Measurements from ENCODE around the gene SPTBN5. TPM values are rescaled to one million over a fixed set of nuclear protein-coding genes. Genes with fewer than 3 reads are reported as not detected.

The SPTBN5 gene
- total and polyA plus RNA-seq, 2 donors (not counting 1 experiment from before 2014, with no cell fraction given), result 0.55 to 1.4 TPM

DNA sequence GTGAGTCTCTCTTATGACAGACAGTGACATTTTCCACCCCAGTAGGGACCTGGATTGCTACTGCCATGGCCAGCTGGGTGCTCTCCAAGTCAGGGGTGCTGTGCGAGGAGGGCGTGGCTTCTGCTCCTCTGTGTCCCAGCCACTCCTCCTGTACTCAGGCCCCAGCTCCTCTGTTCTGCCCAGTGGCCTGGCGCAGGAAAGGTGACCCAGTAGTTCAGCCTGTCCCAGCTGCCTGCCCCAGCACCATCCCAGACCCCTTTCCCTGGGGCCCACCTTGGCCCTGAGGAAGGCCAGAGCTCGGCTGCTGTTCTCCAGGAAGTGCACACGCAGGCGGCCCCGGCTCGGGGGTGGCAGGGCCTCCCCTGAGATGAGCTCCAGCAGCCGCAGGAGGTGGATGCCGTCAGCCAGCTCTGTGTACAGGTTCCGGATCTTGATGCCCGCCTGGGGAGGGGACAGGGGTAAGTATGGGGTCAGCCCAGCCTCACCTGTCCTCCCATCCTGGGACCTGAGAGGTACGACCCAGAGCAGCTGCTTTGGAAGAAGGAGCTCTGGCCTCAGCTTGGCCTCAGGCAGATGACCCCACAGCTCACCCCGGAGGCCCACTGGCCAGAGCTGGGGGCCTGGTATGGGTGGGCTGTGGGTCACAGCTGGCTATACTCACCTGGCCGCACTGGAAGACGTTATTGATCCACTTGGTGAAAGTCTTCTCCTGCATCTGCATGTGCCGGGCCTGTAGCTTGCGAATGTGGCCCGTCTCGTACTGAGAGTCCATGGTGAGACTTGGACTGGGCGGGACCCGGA, 1.0 kb downstream of the SPTBN5 start:
- Histone ChIP-seq H3K9ac (ENCODE audit: low read length) (peak overlapping the region; percentile 49), H3K79me2 (ENCODE audit: control insufficient read depth, insufficient read depth, low read length) (peaks cover 4% of the 10 kb centered on the region), H3K27me3 (replicated peaks in 1 of 4; ENCODE audit: control extremely low read depth in 1 of 4, control insufficient read depth in 3 of 4, insufficient read depth in 4 of 4, low read length in 3 of 4) (no peaks in the 10 kb centered on the region), H2AFZ (ENCODE audit: insufficient read depth, low read depth, low read length, poor library complexity, severe bottlenecking) (peak overlapping the region; percentile 75), H3K9me3 (ENCODE audit: control extremely low read depth in 1 of 3, control insufficient read depth in 2 of 3, insufficient read depth in 1 of 3, low read length in 2 of 3) (peaks cover 0 to 20% (median 2%) of the 10 kb centered on the region in 3 donors), H3K36me3 (replicated peaks in 1 of 2; ENCODE audit: control extremely low read depth in 1 of 2, control insufficient read depth in 1 of 2, extremely low read depth in 1 of 2, insufficient read depth in 2 of 2, low read length in 1 of 2) (peaks cover 0 to 2% of the 10 kb centered on the region in 2 experiments), H3K4me2 (replicated peaks; ENCODE audit: low read depth, low read length, poor library complexity, severe bottlenecking) (peak overlapping the region; percentile 77), H3K4me3 (ENCODE audit: control extremely low read depth in 1 of 5, extremely low read depth in 1 of 5, insufficient read depth in 1 of 5, low read depth in 2 of 5, low read length in 4 of 5) (peak overlapping the region in 2 of 5 experiments; percentile 21 to 23), H3K4me1 (ENCODE audit: control insufficient read depth in 2 of 2, insufficient read depth in 2 of 2, low read length in 2 of 2) (peaks cover 52 to 60% of the 10 kb centered on the region in 2 donors), H3K27ac (ENCODE audit: low read length in 2 of 2) (peak overlapping the region in 1 of 2 donors; percentile 43), H4K20me1 (ENCODE audit: control insufficient read depth, insufficient read depth, low read length, poor library complexity, severe bottlenecking) (no peaks in the 10 kb centered on the region)
- peak overlapping the region; percentile 73 for H3K4me3 Mint-ChIP-seq
- H3K9me3 Mint-ChIP-seq (ENCODE audit: insufficient read depth), result no peaks in the 10 kb centered on the region
- ATAC-seq (ENCODE audit: low read depth), result peak; percentile 22
- ChIA-PET POLR2A (interaction anchor here (1.1 to 1.3 kb wide), 2 partner anchors 83 to 233 kb away, joined by 4 to 6 read pairs; partner anchors contain the start of gene MGA), CTCF (interaction anchor here (0.6 to 11.0 kb wide), 8 partner anchors 10 to 204 kb away, joined by 3 to 81 read pairs (median 4); no protein-coding TSS in a partner anchor)
- intact Hi-C loops (cut with micrococcal nuclease), result loop anchor here (10.0 kb wide), 1 partner anchor 988 kb away; no protein-coding TSS in a partner anchor
- TF ChIP-seq, protein P1, sequence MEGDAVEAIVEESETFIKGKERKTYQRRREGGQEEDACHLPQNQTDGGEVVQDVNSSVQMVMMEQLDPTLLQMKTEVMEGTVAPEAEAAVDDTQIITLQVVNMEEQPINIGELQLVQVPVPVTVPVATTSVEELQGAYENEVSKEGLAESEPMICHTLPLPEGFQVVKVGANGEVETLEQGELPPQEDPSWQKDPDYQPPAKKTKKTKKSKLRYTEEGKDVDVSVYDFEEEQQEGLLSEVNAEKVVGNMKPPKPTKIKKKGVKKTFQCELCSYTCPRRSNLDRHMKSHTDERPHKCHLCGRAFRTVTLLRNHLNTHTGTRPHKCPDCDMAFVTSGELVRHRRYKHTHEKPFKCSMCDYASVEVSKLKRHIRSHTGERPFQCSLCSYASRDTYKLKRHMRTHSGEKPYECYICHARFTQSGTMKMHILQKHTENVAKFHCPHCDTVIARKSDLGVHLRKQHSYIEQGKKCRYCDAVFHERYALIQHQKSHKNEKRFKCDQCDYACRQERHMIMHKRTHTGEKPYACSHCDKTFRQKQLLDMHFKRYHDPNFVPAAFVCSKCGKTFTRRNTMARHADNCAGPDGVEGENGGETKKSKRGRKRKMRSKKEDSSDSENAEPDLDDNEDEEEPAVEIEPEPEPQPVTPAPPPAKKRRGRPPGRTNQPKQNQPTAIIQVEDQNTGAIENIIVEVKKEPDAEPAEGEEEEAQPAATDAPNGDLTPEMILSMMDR (IDR thresholded peaks at IDR 0.05), result no peak
- TF ChIP-seq EZH2 (IDR thresholded peaks at IDR 0.05; ENCODE audit: borderline replicate concordance, insufficient read depth, low read depth, low read length, poor library complexity, severe bottlenecking), result no peak
- peaks cover 56% of the 10 kb centered on the region for H3K4me1 Mint-ChIP-seq
- H3K27me3 Mint-ChIP-seq, result no peaks in the 10 kb centered on the region
- peak; percentile 66 for DNase-seq
- WGBS (ENCODE audit: insufficient coverage), result 59% methylated on average over 22 of the region's 22 CpGs
- peak overlapping the region; percentile 87 for H3K27ac Mint-ChIP-seq

DNA sequence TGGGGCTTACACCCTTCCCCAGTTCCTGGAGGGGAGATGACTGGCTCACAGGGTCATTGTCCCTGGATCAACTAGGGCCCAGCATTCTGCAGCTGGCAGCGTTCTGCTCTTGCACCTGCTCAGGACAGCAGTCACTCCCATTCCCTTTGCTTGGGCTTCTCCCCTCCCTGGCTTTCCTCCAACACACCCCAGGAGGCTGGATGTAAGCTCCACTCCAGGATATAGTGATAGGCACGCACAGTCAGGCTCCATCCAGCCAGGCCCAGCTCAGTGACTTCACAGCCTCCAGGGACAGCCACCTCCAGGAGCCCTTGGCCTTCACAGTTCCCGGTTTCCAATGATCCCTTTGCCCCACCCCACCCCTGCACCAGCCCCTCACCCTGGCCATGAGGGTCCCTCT, 1.9 kb downstream of the SPTBN5 start:
- POLR2A ChIA-PET, result no interaction called here
- H3K27ac ChIP-seq (ENCODE audit: low read length in 2 of 2), result no peak overlapping the region

More for the DNA sequence above, 1.9 kb downstream of the SPTBN5 start:
- TF ChIP-seq, protein P1 (IDR thresholded peaks at IDR 0.05), result no peak
- TF ChIP-seq EZH2 (IDR thresholded peaks at IDR 0.05; ENCODE audit: borderline replicate concordance, insufficient read depth, low read depth, low read length, poor library complexity, severe bottlenecking), result no peak
- no peaks in the 10 kb centered on the region for H3K9me3 Mint-ChIP-seq (ENCODE audit: insufficient read depth)
- Histone ChIP-seq H3K79me2 (ENCODE audit: control insufficient read depth, insufficient read depth, low read length) (peaks cover 4% of the 10 kb centered on the region), H4K20me1 (ENCODE audit: control insufficient read depth, insufficient read depth, low read length, poor library complexity, severe bottlenecking) (no peaks in the 10 kb centered on the region), H3K9me3 (ENCODE audit: control extremely low read depth in 1 of 3, control insufficient read depth in 2 of 3, insufficient read depth in 1 of 3, low read length in 2 of 3) (peaks cover 0 to 24% (median 2%) of the 10 kb centered on the region in 3 donors), H3K4me2 (replicated peaks; ENCODE audit: low read depth, low read length, poor library complexity, severe bottlenecking) (peak overlapping the region; percentile 77), H3K4me1 (ENCODE audit: control insufficient read depth in 2 of 2, insufficient read depth in 2 of 2, low read length in 2 of 2) (peaks cover 53 to 64% of the 10 kb centered on the region in 2 donors), H3K36me3 (replicated peaks in 1 of 2; ENCODE audit: control extremely low read depth in 1 of 2, control insufficient read depth in 1 of 2, extremely low read depth in 1 of 2, insufficient read depth in 2 of 2, low read length in 1 of 2) (no peaks in the 10 kb centered on the region), H3K27me3 (replicated peaks in 1 of 4; ENCODE audit: control extremely low read depth in 1 of 4, control insufficient read depth in 3 of 4, insufficient read depth in 4 of 4, low read length in 3 of 4) (no peaks in the 10 kb centered on the region), H2AFZ (ENCODE audit: insufficient read depth, low read depth, low read length, poor library complexity, severe bottlenecking) (peak overlapping the region; percentile 75), H3K9ac (ENCODE audit: low read length) (no peak overlapping the region), H3K4me3 (ENCODE audit: control extremely low read depth in 1 of 5, extremely low read depth in 1 of 5, insufficient read depth in 1 of 5, low read depth in 2 of 5, low read length in 4 of 5) (no peak overlapping the region)
- H3K4me3 Mint-ChIP-seq, result no peak overlapping the region
- DNase-seq, result no peak
- WGBS (ENCODE audit: insufficient coverage), result 97% methylated on average over 3 of the region's 3 CpGs
- intact Hi-C loops (cut with micrococcal nuclease), result loop anchor here (10.0 kb wide), 1 partner anchor 987 kb away; no protein-coding TSS in a partner anchor
- CTCF ChIA-PET, result interaction anchor here (0.6 to 11.0 kb wide), 5 partner anchors 11 to 194 kb away, joined by 3 to 81 read pairs (median 4); no protein-coding TSS in a partner anchor
- peak overlapping the region; percentile 87 for H3K27ac Mint-ChIP-seq
- ATAC-seq (ENCODE audit: low read depth), result no peak
- H3K27me3 Mint-ChIP-seq, result no peaks in the 10 kb centered on the region
- H3K4me1 Mint-ChIP-seq, result peaks cover 63% of the 10 kb centered on the region

All from B cell (primary cell).